GM18870 (cell line): ENCODE measurements around the gene SPAG17.

Experiments
- ATAC-seq: cut with Tn5 transposase; IDR thresholded peaks from one replicate; pipeline ENCODE4 v1.9.1; 2021; ENCODE audit warnings: moderate library complexity; ENCODE audit not compliant: unreplicated experiment

The SPAG17 gene

GRCh38 chr1:118185084-118185832, at the start of gene SPAG17:
SPAG17 (minus strand) TSS chr1:118185228; CDS start chr1:118185157, 71 bp downstream.
- no peak for ATAC-seq

- ATAC-seq, result no peak
Measured at GRCh38 chr1:118225471-118225870, 40.4 kb upstream of the SPAG17 start.

GRCh38 chr1:118223426-118223825, 38.4 kb upstream of the SPAG17 start:
- ATAC-seq, result no peak

- ATAC-seq, result no peak
Measured at GRCh38 chr1:118219438-118219837, 34.4 kb upstream of the SPAG17 start.

GRCh38 chr1:118217141-118217838, 32.3 kb upstream of the SPAG17 start:
- ATAC-seq, result no peak

GRCh38 chr1:118214866-118215265, 29.8 kb upstream of the SPAG17 start:
- ATAC-seq, result no peak

- no peak for ATAC-seq
Measured at GRCh38 chr1:118210723-118211110, 25.7 kb upstream of the SPAG17 start.

- no peak for ATAC-seq
Measured at GRCh38 chr1:118210051-118210722, 25.2 kb upstream of the SPAG17 start.

GRCh38 chr1:118209648-118210047, 24.6 kb upstream of the SPAG17 start:
- ATAC-seq, result no peak

GRCh38 chr1:118206966-118207365, 21.9 kb upstream of the SPAG17 start:
- ATAC-seq, result no peak

GRCh38 chr1:118204648-118205047, 19.6 kb upstream of the SPAG17 start:
- ATAC-seq, result no peak

GRCh38 chr1:118204105-118204504, 19.1 kb upstream of the SPAG17 start:
- no peak for ATAC-seq

GRCh38 chr1:118202076-118202608, 17.1 kb upstream of the SPAG17 start:
- ATAC-seq, result peak; percentile 46

- ATAC-seq, result peak; percentile 75
Measured at GRCh38 chr1:118201524-118201923, 16.5 kb upstream of the SPAG17 start.

GRCh38 chr1:118200836-118201235, 15.8 kb upstream of the SPAG17 start:
- ATAC-seq, result no peak

GRCh38 chr1:118190561-118190960, 5.5 kb upstream of the SPAG17 start:
- no peak for ATAC-seq

- ATAC-seq, result no peak
Measured at GRCh38 chr1:118189564-118189963, 4.5 kb upstream of the SPAG17 start.

GRCh38 chr1:118188411-118188810, 3.4 kb upstream of the SPAG17 start:
- ATAC-seq, result no peak

- no peak for ATAC-seq
Measured at GRCh38 chr1:118186026-118186425, 998 bp upstream of the SPAG17 start.

GRCh38 chr1:118184739-118185083, 317 bp downstream of the SPAG17 start:
- ATAC-seq, result no peak

GRCh38 chr1:118183586-118183985, 1.4 kb downstream of the SPAG17 start:
- no peak for ATAC-seq

GRCh38 chr1:118177998-118178397, 7.0 kb downstream of the SPAG17 start:
- ATAC-seq, result no peak
